Pons (tissue), 1 donor: ENCODE results near the gene RBM25.

ENCODE experiments used
- DNase-seq: peaks from one replicate; pipeline ENCODE4 v3.0.0-alpha.2; 2016; ENCODE audit warnings: low spot score

Gene RBM25

GRCh38 chr14:73102806-73103497 lies 44.6 kb downstream of the RBM25 start:
- DNase-seq: no peak

- DNase-seq: no peak
Measured at GRCh38 chr14:73105050-73105449, 46.7 kb downstream of the RBM25 start.

GRCh38 chr14:73105727-73106126 lies 47.4 kb downstream of the RBM25 start:
- DNase-seq: no peak

- no peak for DNase-seq
Measured at GRCh38 chr14:73116079-73116665, 57.8 kb downstream of the RBM25 start.

- no peak for DNase-seq
Measured at GRCh38 chr14:73124180-73124894, 66.0 kb downstream of the RBM25 start.

GRCh38 chr14:73125169-73125588 lies 66.8 kb downstream of the RBM25 start:
- DNase-seq: no peak

- DNase-seq: no peak
Measured at GRCh38 chr14:73125746-73126145, 67.4 kb downstream of the RBM25 start.

GRCh38 chr14:73133795-73134194 lies 75.5 kb downstream of the RBM25 start:
- no peak for DNase-seq

GRCh38 chr14:73136085-73136386 lies 77.7 kb downstream of the RBM25 start:
- no peak for DNase-seq

GRCh38 chr14:73136387-73137225 lies 78.3 kb downstream of the RBM25 start, which contains the start of gene PSEN1:
TSS of gene PSEN1 (plus strand) at chr14:73136507. CDS start at chr14:73148020, 11,513 bp downstream.
- DNase-seq: peak; percentile 94

GRCh38 chr14:73140811-73141323 lies 82.5 kb downstream of the RBM25 start:
- DNase-seq: no peak

- DNase-seq: no peak
Measured at GRCh38 chr14:73142216-73142615, 83.9 kb downstream of the RBM25 start.

GRCh38 chr14:73143003-73143402 lies 84.7 kb downstream of the RBM25 start:
- DNase-seq: peak; percentile 98

GRCh38 chr14:73143617-73144016 lies 85.3 kb downstream of the RBM25 start:
- DNase-seq: no peak

GRCh38 chr14:73145371-73145770 lies 87.0 kb downstream of the RBM25 start:
- DNase-seq: no peak

GRCh38 chr14:73146111-73146510 lies 87.8 kb downstream of the RBM25 start:
- no peak for DNase-seq

GRCh38 chr14:73149753-73150152 lies 91.4 kb downstream of the RBM25 start:
- DNase-seq: no peak

- DNase-seq: no peak
Measured at GRCh38 chr14:73153272-73153671, 94.9 kb downstream of the RBM25 start.

- DNase-seq: no peak
Measured at GRCh38 chr14:73162251-73162650, 103.9 kb downstream of the RBM25 start.

GRCh38 chr14:73166399-73166798 lies 108.1 kb downstream of the RBM25 start:
- no peak for DNase-seq

- DNase-seq: no peak
Measured at GRCh38 chr14:73167727-73168126, 109.4 kb downstream of the RBM25 start.

- DNase-seq: peak; percentile 98
Measured at GRCh38 chr14:73168274-73168673, 109.9 kb downstream of the RBM25 start.
